Tibial artery (tissue), 4 donors: ENCODE data around the gene NCEH1.
"Not testable (repeated sequence)": the region's sequence is repeated elsewhere in the genome, so short reads cannot be mapped to it uniquely, and the experiment has no call there.

Experiments
- DNase-seq, 2 donors: peaks; one replicate each; pipeline ENCODE4 v3.0.0-alpha.2; 2019
- H3K27ac ChIP-seq, 2 donors: fragments of 200-600 bp; sonication (generic) in 1 of 2; 1 replicate in 1 of 2; 2 replicates in 1 of 2; pipeline ENCODE4 v1.5.1; 2018 to 2019; ENCODE audit warnings: mild to moderate bottlenecking in 1 of 2
- H3K27me3 ChIP-seq, 2 donors: fragments of 200-600 bp; sonication (generic) in 1 of 2; one replicate each; pipeline versions ENCODE4 v1.5.1 to v1.6.0; 2016 to 2019
- H3K36me3 ChIP-seq, 3 donors: fragments of 200-600 bp; sonication (generic) in 2 of 3; one replicate each; pipeline ENCODE4 v1.5.1; 2016 to 2019; ENCODE audit warnings: mild to moderate bottlenecking in 2 of 3
- H3K4me1 ChIP-seq, 4 donors: fragments of 200-600 bp; sonication (generic) in 2 of 4; 1 replicate in 3 of 4; 2 replicates in 1 of 4; pipeline ENCODE4 v1.5.1; 2016 to 2019
- H3K4me3 ChIP-seq, 2 donors: fragments of 200-600 bp; sonication (generic) in 1 of 2; 1 replicate in 1 of 2; 2 replicates in 1 of 2; pipeline ENCODE4 v1.5.1; 2018 to 2019; ENCODE audit warnings: mild to moderate bottlenecking in 2 of 2
- H3K9me3 ChIP-seq, 3 donors: fragments of 200-600 bp; sonication (generic) in 1 of 3; one replicate each; pipeline ENCODE4 v1.5.1; 2016 to 2019
- CTCF ChIP-seq, 2 experiments: fragments of 200-600 bp in 1 of 2; fragments of 450-650 bp in 1 of 2; IDR thresholded peaks; one replicate each; pipeline ENCODE4 v1.5.1; 2017 to 2019; ENCODE audit warnings: antibody characterized with exemption in 2 of 2, mild to moderate bottlenecking in 1 of 2, moderate library complexity in 1 of 2
- intact Hi-C: fragments of 100-400 bp; cut with DNase I; formaldehyde crosslinking; loops from one replicate; pipeline ENCODE4 v1.15.0; 2023; ENCODE audit warnings: low total_unique reads

NCEH1 gene

DNA sequence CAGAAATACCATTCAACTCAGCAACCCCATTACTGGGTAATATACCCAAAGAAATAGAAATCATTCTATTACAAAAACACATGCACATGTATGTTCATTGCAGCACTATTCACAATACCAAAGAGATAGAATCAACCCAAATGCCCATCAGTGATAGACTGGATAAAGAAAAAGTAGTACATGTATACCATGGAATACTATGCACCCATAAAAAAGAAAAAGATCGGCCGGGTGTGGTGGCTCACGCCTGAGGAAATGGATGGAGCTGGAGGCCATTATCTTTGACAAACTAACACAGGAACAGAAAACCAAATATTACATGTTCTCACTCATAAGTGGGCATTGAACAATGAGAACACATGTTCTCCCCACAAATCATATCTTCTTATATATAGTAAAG lies 112.0 kb downstream of the NCEH1 start:
- no peak overlapping the region for H3K4me3 ChIP-seq
- H3K27ac ChIP-seq = no peak overlapping the region
- TF ChIP-seq CTCF (IDR thresholded peaks at IDR 0.05) = no peak
- no peaks in the 10 kb centered on the region for H3K9me3 ChIP-seq
- H3K36me3 ChIP-seq = no peaks in the 10 kb centered on the region
- intact Hi-C loops = no loop called here
- H3K4me1 ChIP-seq = peaks cover 0 to 11% (median 3%) of the 10 kb centered on the region in 4 donors
- DNase-seq = no peak
- no peaks in the 10 kb centered on the region for H3K27me3 ChIP-seq

- intact Hi-C loops = no loop called here
- DNase-seq = no peak
- Histone ChIP-seq H3K4me1 (peaks cover 0 to 11% (median 3%) of the 10 kb centered on the region in 4 donors), H3K9me3 (no peaks in the 10 kb centered on the region), H3K27me3 (no peaks in the 10 kb centered on the region), H3K27ac (no peak overlapping the region), H3K4me3 (no peak overlapping the region), H3K36me3 (no peaks in the 10 kb centered on the region)
- peak in 1 of 2 experiments; percentile 0 for TF ChIP-seq CTCF (IDR thresholded peaks at IDR 0.05)
Observed at GRCh38 chr3:172596394-172596706, 114.5 kb downstream of the NCEH1 start.

- H3K36me3 ChIP-seq = no peaks in the 10 kb centered on the region
- peaks cover 0 to 11% (median 3%) of the 10 kb centered on the region in 4 donors for H3K4me1 ChIP-seq
- peak overlapping the region; percentile 20 to 28 for H3K4me3 ChIP-seq
- no peaks in the 10 kb centered on the region for H3K27me3 ChIP-seq
- no peak for DNase-seq
- peak; percentile 66 to 71 for TF ChIP-seq CTCF (IDR thresholded peaks at IDR 0.05)
- intact Hi-C loops = no loop called here
- H3K9me3 ChIP-seq = no peaks in the 10 kb centered on the region
- H3K27ac ChIP-seq = peak overlapping the region; percentile 15 to 45
Observed at GRCh38 chr3:172595664-172596393, 115.0 kb downstream of the NCEH1 start.

DNA sequence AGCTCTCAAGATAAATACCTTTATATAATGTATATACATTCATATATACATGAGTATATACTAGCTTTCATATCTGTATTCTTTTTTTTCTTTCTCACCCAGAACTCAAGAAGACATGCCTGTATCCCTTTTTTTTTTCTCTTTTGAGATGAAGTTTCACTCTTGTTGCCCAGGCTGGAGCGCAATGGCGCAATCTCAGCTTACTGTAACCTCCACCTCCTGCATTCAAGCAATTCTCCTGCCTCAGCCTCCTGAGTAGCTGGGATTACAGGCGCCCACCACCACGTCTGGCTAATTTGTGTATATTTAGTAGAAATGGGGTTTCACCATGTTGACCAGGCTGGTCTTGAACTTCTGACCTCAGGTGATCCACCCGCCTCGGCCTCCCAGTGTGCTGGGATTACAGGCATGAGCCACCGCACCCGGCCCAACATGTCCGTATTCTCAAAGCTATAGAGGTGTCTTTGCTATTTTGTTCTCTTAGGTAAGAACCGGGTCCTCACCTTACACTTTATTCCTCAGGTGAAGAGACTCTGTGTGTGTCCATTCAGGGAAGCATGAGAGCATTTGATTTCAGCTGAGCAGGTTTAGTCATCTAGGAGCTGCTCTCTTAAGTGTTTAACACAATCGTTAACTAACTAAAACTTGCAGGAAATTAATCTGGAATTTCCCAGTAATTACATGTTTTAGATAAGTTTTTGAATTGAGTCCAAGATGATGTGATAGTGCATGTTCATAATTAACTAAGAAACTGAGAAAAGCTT lies 115.8 kb downstream of the NCEH1 start:
- H3K27me3 ChIP-seq, DNase-seq, intact Hi-C loops, H3K36me3 ChIP-seq, H3K4me3 ChIP-seq, H3K9me3 ChIP-seq: not testable (repeated sequence)
- Histone ChIP-seq H3K4me1 (peaks cover 0 to 11% (median 3%) of the 10 kb centered on the region in 4 donors), H3K27ac (peak overlapping the region in 1 of 2 donors; percentile 45)

DNA sequence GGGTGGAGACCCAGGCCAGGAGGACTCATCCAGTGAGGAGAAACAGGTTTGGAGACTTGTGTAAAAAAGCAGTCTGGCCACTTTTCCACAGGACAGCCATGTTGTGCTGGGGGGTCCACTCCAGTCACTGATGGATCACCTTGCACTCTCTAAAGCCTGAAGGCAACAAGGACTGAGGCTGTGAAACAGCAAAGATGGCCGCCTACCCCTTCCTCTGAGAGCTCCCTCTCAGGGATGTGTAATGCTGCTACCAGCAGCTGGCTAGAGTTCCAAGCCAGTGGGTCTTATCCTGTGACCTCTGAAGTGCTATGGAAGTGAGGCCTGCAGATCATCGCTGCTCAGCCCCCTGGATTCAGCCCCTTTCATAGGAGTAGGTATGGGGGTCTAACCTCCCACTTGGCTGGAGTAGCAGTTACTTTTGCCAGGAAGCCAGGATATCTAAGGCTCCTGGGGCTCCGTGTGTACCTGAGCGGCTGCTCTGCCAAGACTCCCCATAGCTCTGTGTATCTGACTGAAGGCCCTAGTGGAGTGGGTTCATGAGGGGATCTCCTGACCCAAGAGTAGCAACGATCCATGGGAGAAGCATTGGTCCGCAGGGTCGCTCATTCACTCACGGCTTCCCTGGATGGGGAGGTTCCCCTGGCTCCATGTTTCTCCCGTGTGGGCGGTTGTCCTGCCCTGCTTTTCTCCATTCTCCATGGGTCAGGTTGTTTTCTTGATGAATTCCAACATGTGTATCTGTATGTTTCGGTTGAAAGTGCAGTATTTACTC lies 117.8 kb downstream of the NCEH1 start:
- no peak for TF ChIP-seq CTCF (IDR thresholded peaks at IDR 0.05)
- intact Hi-C loops = no loop called here
- Histone ChIP-seq H3K9me3 (no peaks in the 10 kb centered on the region), H3K36me3 (no peaks in the 10 kb centered on the region), H3K27me3 (no peaks in the 10 kb centered on the region), H3K27ac (no peak overlapping the region), H3K4me3 (no peak overlapping the region), H3K4me1 (peaks cover 0 to 11% (median 3%) of the 10 kb centered on the region in 4 donors)
- DNase-seq = no peak
